GM18520 (cell line): ENCODE measurements around the gene FBRS.
A peak's percentile ranks its signal among the peaks of the same experiment; 100 is the strongest.
"Not testable (repeated sequence)": the region's sequence is repeated elsewhere in the genome, so short reads cannot be mapped to it uniquely, and the experiment has no call there.

Source experiments
- ATAC-seq: cut with Tn5 transposase; IDR thresholded peaks from one replicate; pipeline ENCODE4 v1.9.1; 2021; ENCODE audit not compliant: unreplicated experiment

Gene FBRS

DNA sequence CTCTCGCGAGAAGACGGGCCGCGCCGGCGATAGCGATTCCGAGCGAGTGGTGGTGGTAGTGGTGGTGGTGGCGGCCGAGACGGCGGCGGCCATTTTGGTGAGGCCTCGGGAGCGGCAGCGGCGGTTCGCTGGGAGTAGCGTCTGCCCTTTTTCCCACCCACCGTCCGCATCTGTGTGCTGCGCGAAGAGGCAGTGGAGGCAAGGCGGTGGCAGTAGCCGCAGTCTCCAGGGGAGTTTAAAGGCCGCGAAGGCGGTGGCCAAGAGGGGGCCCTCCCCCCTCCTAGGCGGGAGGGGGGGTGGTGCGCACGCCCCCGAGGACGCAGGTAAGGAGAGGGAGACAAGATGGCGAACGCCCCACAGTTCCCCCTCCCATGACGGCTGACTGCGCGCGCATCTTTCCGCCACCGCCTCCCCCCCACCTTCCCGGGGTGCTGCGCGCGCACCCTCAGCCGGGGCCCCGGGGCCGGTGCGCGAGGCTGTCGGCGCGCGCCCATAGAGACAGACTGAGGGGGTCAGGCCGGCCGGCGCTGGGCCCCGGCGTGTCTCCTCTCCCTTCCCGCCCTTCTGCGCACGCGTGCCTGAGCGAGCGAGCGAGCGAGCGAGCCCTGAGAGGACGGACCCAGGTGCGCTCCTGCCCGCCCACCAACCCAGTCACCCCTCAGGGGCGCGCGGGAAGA is 40.0 kb downstream of the FBRS start:
- ATAC-seq, result peak; percentile 49

DNA sequence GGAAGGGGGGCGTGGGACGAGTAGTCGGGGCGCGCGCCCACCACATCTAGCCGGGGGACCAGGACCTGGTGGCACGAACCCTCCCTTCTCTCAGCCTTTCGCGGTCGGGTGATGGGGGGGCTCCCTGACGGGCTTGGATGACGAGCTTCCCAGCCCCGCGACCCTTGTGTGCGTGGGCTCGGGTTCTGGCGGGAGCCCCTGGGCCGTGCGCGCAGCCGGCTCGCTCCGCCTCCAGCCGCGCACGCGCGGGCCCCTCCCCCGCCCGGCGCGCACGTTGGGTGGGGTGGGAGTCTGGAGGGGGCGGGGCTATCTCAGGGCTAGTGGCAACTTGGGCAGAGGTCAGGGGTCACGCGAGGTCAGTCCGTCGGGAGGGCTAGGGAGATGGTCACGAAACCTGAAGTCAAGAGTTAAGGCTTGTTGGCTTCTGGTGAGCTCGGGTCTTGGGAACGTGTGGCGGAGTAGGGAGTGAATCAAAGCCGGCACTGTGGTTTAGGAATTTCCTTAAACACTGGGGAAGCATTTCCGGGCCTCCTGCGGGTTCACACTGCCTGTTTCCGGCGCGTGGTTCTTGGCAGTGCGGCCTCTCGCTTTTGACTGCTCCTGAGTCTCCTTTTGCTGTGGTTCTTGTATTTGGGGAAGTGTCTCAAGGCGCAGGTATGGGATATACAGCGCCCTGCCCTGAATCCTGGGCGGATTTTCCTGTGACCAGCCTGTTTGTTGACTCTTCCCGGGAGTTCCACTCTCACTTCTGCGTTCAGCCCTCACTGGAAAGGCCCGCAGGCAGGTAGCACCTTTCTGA is 40.8 kb downstream of the FBRS start, which contains the start of gene SRCAP:
TSS of gene SRCAP (plus strand) at position 356 of the 799 bp plus-strand sequence. CDS start 1,654 bp downstream, outside the sequence.
- ATAC-seq, result peak; percentile 10

DNA sequence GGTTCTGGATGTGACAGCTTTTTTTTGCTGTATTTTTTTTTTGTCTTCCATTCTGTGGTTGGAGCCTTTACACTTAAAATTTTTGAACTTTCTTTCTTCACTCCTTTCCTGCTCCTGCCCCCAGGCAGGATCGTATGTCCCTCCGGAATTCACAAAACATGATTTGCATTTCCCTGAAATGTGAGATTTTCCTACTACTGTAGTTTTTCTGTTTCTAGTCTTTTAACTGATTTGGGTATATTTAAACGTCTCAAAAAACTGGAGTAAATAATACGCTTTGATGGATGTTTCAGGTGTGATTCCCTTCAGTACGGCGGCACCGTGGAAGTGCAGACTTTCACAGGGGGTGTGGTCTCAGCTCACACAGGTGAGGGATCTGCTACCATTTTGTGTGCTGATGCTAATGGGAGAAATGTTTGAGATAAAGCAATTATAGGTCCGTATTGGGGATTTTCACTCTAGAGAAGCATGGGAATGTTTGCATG is 41.4 kb downstream of the FBRS start:
- ATAC-seq, result no peak

DNA sequence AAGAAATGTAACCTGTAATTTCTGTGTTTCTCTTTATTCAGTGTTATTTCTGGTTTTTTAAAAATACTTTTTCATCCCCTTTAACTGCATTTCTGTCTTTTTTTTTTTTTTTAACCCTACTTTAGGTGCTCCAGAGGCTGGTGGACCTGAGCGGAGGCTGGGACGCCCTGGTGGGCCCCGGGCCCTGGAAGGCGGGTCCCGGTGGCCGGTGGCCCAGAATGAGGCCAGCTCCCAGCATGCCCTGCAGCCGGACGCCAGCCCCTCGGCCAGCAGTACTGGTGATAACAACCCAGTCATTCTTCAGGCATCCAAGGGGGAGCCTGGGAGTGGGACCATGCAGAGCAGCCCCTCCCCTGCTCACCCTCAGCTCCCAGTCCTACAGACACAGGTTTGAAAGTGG is 42.3 kb downstream of the FBRS start:
- ATAC-seq, result no peak

DNA sequence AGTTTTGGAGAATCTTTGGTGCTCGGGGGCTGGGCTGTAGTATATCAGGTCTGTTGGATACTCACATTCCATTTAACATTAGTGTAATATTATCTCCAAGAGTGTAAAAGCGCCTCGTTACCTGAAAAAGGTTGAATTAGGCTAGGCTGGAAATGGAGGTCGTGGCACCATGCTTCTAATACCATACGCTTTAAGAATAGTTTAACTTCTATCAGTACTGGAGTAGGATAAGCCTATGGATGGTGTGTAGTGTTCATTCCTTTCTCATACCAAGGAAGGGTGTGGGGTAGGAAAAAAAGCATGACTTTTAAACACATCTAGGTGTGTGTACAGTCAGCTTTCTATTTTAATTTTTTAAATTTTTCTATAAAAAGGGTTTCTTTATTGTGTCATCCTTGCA is 42.7 kb downstream of the FBRS start:
- ATAC-seq, result no peak

DNA sequence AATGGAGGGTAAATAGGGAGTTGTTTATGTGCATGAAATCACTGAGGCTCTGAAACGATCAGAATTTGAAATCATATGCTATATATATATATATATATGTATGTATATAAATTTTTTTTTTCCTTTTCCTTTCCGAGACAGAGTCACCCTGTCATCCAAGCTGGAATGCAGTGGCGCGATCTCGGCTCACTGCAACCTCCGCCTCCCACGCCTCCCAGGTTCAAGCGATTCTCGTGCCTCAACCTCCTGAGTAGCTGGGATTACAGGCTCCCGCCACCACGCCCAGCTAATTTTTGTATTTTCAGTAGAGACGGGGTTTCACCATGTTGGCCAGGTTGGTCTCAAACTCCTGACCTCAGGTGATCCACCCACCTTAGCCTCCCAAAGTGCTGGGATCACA is 44.8 kb downstream of the FBRS start:
- not testable (repeated sequence) for ATAC-seq

DNA sequence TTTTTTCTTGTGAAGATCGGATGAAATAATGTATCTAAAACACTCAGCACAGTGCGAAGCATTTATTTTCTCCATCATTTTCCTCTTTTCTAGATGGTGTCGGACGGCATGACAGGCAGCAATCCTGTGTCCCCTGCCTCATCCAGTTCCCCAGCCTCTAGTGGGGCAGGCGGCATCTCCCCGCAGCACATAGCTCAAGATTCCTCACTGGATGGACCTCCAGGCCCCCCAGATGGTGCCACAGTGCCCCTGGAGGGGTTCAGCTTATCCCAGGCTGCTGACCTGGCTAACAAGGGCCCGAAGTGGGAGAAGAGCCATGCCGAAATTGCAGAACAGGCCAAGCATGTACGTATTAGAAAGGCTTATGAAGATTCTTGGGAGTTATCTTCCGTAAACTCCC is 45.7 kb downstream of the FBRS start:
- no peak for ATAC-seq

DNA sequence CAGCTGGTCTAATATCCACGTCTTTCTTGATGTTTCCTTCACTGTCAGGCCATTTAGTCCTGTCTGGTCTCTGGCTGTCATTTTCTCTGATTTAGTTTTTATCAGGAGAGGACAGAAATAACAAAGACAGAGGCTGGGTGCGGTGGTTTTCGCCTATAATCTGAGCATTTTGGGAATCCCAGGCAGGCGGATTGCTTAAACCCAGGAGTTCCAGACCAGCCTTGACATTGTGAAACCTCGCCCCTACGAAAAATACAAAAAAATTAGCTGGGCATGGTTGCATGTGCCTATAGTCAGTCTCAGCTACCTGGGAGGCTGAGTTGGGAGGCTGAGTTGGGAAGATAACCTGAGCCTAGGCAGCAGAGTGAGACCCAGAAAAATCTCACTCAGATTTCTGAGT is 47.8 kb downstream of the FBRS start:
- ATAC-seq, result no peak

DNA sequence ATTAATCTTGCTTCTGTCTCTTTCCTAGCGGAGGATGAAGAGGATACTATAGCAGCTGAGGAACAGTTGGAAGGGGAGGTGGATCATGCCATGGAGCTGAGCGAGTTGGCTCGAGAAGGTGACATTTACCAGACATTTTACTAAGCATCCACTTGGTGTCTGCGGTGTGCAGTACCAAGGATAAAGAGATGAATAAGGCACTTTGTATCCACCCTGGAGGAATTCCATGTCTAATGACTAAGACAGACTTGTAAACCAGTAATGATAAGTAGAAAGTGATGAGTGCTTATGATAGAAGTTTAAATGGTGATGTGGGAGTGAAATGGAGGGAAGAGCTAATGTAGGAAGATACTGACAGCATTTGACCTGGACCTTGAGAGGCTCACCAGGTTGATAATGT is 52.7 kb downstream of the FBRS start:
- no peak for ATAC-seq

DNA sequence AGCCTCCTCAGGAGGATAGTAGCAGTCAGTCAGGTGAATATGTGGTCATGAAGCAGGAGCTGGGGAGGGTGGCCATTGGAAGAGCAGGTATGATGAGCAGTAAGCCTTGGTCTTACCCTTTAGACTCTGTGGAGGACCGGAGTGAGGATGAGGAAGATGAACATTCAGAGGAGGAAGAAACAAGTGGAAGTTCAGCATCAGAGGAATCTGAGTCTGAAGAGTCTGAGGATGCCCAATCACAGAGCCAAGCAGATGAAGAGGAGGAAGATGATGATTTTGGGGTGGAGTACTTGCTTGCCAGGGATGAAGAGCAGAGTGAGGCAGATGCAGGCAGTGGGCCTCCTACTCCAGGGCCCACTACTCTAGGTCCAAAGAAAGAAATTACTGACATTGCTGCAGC is 53.5 kb downstream of the FBRS start:
- no peak for ATAC-seq

DNA sequence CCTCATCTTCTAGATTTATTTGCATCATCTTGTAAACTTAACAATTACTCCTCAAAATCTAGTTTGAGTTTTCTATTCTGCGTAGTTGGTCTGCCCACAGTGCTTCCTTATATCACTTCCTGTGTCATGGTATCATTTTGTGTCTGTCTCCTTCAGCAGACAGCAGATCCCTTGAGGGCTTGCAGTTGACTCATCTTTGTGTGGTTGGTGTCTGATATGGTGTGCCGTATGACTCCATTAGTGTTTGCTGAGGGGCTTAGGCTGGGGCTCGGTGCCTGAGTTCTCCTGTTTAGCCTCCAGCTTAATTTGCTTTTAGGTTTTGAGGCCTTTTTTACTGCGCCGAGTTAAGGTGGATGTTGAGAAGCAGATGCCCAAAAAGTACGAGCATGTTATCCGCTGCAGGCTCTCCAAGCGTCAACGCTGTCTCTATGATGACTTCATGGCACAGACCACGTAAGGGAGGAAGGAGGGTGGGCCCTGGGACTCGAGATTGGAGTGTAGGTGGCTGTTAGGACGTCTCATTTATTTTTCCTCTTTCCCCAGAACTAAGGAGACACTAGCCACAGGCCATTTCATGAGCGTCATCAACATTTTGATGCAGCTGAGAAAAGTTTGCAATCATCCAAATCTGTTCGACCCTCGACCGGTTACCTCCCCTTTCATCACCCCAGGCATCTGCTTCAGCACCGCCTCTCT is 57.7 kb downstream of the FBRS start:
- ATAC-seq, result no peak

DNA sequence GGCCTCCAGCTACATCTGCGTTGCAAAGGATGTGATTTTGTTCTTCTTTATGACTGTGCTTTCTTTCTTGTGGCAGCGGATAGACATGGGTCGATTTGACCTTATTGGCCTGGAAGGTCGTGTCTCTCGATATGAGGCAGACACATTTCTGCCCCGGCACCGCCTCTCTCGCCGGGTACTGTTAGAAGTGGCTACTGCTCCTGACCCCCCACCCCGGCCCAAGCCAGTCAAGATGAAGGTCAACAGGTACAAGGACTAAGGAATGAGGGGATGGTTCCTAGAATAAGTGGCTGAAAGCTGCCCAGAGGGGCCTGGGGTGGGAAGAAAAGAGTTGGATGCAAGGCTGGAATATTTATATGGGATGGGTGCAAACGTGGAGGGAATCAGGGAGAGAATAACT is 61.9 kb downstream of the FBRS start:
- ATAC-seq, result no peak
